RKO (cell line): Measurements from ENCODE around the gene CD247.

Experiments used
- DNase-seq: peaks from one replicate; pipeline ENCODE4 v3.0.0-alpha.2; 2016; ENCODE audit warnings: low spot score

CD247 gene

DNA sequence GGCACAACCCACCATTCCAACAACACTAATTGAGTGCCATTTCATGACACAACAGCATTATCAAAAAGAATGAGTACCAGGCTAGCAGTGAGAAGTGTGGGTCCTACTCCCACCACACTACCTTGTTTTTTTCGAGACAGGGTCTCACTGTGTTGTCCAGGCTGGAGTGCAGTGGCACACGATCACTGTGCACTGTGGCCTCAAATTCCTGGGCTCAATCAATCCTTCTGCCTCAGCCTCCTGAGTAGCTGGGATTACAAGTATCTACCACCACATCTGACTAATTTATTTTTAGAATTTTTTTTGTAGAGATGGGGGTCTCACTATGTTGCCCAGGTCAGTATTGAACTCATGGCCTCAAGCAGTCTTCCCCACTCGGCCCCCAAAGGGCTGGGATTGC is 30.7 kb downstream of the CD247 start:
- DNase-seq, result no peak

DNA sequence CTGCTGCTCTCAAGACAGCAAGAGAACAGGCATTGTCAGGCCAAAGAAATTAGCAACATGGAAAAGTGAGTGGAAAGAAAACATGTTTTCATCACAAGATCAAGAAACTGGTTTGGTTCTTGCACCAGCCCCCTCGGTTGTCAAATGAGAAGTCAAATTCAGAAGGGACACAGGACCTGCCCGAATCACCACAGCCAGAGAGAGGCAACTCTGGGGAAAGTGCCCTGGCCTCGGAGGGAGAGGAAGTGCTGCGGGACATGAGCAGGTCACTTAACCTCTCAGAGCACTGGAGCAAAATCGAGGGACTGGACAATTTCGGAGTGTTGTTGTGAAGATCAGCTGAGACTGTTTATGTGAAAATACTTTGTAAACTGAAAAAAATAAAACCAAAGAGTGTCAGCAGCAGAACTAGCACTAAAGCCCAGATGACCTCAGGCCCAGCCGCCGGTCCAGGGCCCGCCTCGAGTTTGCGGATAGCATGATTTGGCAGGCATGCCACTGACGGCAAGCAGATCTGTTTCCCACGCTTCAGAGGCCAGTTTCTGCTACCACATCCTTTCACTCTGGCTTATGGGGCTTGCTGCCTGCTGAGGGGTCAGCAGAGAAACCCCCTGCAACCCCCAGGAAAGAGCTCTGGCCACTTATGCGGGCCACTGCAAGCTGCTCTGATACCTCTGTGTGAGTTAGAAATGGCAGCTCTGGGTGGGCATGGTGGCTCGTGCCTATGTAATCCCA is 32.1 kb downstream of the CD247 start:
- no peak for DNase-seq

DNA sequence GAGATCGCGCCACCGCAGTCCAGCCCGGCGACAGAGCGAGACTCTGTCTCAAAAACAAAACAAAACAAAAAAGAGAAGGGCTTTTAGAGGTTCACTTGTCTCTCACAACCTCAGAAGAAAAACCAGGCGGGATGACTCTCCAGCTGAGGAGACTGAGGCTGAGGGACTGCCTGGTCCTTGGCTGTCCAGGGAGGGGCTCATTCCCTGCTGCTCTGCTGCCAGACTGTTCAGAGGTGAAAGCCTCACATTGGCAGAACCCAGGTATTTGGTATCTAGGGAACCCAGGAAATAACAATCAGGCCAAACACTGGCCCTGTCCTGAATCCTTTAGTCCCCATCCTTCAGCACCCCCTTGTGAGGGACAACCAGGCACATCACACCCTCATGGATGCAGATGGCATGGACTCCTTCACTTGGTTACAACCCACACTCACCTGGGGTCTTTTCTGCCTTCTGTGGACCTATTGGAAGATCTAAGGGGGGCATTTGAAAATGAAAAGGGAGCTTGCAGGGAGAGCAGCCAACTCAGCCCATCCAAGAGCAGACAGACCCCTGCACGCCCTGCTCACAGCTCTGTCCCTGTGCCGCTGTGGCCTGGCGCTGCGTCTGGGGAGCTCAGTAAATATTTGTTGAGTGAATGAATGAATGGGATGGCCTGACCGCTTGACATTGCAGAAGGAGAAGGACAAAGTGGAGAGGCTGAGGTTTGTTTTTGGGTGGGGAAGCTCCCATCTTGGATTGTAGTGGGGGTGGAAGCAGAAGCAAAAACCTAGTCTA is 33.4 kb downstream of the CD247 start:
- DNase-seq, result no peak

DNA sequence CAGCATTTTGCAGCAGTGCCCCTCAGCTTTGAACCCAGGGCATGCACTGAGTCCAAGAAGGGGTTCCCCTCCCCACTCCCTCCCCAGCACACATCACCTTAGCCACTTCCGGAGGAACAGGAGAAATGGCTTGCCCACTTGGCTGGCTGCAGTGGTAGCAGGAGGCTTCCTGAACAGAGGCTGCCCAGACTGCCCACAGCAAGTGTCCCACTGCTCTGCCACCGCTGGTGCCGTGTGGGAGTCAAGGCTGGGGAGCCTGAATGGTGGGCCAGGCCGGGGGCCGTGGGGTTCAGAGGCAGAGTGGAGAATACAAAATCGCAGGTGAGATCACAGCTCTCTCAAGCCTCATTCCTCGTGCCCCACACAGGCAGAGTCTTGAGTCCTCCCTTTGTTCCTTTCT is 34.5 kb downstream of the CD247 start:
- DNase-seq, result no peak

DNA sequence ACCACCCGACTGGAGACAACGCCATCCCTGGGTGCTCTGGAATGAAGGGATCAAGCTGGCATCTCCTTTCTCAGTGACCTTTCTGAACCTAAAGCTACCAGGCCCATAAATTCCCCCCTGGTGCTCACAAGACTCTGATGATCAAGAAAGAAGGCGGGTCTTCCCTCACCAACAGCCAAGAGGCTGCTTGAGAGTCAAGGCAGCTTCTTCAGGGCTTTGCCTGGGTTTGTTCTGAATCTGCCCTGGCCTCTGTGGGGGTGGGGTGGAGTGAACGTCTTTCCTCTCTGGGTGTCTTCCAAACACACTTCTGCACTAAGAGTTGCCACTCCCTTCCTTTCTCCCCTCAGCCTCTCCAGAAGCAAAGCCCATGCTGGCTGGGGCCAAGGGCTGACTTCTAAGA is 36.1 kb downstream of the CD247 start:
- DNase-seq, result no peak

DNA sequence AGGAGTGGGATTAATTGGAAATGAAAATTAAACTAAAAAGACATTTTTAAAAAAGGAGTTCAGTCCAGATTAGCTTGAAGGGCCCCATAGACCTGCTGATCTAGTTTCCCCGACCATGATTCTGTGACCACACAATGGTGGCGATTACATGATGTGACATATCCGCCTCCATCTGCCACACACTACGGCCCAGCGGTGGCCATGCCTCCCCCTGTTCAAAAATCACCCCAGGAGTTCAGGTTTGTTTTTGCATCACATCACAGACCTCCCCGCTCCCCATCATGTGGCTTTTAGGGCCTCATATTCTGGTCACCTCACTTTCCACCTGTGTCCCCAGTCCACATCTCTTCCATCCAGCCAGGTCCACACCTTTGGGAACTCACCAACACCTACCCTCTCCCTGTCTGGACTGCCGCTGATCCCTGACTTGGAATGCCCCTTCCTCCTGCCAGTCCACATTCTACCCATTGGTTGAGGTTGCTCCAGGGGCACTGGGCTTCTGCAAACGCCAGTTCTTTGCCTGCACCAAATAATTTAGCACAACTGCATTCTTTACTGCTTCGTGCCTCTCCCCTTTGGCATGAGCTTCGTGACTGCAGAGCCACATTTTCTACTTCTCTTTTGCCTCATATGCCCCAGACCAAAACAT is 38.9 kb downstream of the CD247 start:
- DNase-seq, result no peak

DNA sequence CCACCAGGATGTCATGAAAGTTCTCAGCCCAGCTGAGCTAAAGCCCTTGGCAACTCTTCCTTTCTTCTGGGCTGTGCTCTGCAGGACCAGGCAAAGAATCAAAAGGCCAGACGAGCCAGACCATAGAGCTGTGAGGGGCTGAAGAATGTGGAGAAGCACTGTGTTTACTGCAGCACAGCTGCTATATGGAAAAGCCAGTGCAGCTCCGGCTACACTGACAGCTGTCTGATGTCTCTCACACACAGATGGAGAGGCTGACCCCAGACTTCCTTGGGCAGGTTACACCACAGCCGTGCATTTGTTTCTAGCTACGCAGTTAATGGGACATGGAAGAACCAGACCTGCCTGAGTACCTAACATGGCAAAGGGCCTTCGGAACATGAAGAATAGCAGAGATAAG is 40.3 kb downstream of the CD247 start:
- DNase-seq, result no peak

DNA sequence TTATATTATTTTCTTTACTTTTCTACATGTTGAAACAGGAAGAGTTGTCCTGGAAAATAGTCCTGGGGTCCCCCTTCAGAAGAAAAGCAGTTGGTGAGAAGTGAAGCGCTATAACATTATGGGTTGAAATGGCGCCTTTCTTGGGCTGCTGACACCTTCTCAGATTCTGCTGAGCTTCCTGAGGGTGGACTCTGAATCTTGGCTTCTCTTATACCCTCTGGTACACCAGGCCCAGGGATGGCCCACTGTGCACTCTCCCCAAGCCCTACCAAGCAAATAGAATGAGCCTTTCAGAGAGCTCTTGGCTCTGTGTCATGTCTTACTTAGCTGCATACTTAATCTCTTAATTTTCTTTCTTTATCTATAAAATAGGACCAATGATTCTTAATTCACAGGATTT is 42.3 kb downstream of the CD247 start:
- no peak for DNase-seq

DNA sequence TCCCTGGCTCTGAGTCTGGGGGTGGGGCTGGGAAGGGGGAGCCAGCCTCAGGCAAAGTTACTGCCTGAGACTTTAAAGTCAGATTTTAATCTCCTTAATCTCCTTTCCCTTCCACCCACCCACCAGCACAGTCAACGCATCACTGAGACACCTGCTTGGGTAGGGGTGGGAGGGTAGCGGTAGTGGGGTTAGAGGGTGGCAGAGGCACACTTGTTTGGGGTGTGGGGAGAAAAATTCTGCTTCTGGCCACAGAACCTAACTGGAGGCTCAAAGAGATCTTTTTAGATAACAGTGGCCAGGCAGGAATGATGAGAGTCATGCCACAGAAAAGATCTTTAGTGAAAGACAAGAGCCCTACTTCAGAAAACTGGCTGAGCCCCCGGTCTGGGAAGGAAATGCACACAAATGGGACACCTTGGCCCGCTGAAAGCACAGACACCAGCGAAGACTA is 44.1 kb downstream of the CD247 start:
- no peak for DNase-seq

DNA sequence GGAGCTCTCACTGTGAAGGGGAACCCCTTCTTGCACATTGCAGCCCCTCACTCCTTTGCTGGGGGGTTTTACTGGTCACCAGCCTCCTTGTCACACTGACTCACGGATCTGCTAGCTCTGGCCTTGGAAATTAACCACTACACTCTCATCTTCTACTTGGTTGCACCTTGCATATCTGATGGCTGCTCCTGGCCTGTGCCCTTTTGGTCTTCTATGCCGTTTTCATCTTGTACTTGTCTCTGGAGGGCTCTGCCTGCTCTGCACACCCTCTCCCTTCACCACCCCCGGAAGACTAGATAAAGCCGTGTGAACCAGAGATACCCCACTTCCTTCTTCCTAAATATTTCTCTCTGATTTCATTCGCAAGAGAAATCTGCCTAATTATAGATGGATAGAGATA is 44.6 kb downstream of the CD247 start:
- DNase-seq, result no peak

DNA sequence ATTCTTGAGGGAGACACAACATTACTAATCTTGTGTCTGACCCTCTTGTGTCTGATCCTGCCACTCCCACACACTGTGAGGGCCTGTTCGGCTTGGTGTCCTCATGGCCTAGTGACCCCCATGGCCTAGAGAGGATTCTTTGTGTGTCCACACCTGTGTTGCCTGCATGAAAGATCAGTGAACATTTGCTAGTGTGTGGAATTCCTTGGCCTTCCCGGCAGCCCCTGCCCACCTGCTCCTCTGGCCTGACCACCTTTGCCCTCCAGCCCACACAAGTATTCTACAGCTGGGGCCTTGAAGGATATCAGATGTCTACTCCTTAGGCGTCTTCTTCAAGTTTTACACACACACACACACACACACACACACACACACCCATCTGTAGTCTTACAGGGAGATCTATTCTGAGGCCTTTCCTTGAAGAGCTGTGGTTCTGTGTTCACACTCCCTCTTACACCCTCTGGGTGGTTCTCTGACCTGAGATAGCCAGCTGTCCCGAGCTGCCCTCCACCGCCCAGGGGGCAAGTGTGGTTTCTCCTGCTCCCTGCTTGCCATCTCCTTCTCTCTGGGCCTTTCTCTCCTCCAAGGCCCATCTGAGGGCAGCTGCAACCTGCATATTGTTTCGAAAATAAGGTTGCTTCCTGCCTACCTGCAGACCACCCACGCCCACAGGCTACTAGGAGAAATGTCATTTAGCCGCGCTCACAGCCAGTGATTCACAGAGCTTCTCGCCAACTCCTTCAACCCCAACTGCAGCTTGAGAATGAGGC is 45.4 kb downstream of the CD247 start:
- DNase-seq, result no peak

DNA sequence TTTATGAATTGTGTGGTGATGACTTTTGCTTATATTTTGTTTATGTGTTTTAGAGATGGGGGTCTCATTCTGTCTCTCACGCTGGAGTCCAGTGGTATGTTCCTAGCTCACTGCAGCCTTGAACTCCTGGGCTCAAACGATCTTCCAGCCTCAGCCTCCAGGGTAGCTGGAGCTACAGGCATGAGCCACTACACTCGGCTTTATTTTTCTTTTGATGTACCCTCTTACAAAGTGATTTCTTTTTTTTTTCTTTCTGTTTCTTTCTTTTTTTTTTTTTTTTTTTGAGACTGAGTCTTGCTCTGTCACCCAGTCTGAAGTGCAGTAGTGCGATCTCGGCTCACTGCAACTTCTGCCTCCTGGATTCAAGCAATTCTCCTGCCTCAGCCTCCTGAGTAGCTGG is 46.8 kb downstream of the CD247 start:
- no peak for DNase-seq

DNA sequence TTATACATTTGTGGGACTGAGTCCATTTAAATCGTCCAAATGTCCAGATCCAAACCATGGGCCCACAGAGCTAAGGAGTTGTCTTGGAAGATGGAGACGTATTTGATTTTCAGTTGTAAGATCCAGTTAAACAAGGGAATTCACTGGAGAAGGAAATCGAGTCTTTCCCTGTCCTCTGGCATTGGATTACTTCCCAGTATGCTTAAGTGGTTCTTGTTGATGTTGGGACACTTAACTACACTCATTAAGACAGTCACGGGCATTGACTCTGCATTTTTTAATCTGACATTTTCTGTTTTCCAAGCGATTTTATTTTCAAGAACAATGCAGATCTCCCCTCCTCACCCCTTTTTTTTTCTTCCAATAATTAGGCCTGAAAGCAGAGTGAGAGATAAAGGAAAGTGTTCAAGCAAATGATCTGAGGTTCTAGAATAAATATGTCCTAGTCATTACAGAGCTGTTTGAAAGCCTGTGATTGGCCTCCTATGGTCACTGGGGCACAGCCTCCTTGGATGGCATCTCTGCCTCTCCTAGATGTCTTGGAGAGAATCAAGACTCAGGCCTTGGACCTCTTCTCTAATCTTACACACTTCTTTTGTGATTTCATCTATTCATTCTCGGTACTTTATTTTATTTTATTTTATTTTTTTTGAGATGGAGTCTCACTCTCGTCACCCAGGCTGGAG is 48.9 kb downstream of the CD247 start:
- no peak for DNase-seq

DNA sequence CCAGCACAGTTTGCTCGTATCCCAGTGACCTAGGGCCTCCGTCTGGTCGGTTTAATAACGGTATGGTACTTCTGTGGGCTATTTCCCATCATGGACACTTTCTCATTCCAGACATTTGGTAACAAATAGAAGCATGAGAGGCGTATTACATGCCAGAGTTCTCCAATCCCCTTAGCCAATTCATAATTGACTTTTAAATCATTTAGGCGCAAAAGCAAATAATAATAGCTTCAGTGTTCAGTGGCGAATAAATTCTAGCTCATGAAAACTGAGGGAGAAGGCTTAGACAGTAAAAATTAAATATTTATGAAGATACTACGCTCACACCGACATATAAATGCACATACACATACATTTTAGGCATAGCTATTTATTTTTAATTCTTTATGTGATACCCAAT is 50.6 kb downstream of the CD247 start:
- DNase-seq, result no peak

DNA sequence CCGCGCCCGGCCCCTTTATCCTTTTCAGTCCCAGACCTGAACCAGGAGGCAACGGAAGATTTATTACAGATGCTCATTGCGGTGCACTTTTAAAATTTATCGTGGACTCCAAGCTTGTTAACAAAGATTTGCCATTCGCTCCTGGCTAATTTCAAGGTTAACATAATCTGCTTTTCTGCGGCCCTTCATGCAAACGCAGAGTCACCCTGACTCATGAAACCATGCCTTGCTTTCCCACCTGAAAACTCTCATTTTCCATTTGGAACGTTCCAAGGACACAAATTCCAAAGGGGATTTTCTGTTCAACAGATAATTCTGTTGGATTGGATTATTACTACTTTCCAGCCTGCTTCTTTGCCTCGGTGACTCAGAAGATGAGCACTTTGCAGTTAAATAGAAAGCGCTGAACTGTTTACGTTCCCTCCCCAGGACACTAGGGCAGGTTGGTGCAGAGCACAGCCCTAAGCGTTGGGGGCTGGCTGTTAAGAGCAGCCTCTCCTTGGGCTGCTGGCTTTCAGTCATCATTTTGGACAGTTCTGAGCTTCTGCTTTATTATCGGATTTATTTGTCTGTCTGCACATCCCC is 51.1 kb downstream of the CD247 start:
- no peak for DNase-seq

DNA sequence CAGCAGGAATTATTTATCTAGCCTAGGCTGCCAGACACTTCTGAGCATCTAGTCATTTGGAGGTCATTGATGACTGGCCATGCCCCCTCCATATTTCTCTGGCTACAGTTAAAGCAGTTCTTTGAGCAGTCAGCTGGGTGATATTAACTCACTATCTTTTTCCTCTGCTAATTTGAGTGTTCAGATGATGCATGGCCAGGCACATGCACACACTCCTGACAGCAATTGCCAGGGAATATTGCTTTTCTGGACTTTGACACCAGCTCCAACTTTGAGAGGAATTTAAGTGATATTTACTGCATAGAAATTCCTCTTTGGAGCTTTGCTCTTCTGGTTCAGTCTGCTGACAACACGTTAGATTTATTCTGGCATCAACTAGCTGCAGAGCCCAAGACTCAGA is 52.6 kb downstream of the CD247 start:
- DNase-seq, result no peak

DNA sequence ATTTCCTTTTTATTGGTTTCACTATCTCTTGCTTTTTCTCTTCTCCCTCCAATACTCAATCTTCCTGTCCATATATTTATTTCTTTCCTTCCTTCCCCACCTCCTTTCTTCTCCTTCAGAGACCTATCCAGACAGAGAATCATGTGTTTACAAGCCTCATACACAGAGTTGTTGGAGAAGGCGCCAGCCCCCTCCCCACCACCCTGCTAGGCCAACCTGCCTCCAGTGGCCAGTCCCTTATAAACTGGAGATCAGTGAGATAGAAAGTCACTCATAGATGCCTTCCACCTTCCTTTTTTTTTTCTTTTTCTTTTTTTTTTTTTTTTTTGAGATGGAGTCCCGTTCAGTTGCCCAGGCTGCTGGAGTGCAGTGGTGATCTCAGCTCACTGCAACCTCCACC is 53.3 kb downstream of the CD247 start:
- DNase-seq, result no peak

DNA sequence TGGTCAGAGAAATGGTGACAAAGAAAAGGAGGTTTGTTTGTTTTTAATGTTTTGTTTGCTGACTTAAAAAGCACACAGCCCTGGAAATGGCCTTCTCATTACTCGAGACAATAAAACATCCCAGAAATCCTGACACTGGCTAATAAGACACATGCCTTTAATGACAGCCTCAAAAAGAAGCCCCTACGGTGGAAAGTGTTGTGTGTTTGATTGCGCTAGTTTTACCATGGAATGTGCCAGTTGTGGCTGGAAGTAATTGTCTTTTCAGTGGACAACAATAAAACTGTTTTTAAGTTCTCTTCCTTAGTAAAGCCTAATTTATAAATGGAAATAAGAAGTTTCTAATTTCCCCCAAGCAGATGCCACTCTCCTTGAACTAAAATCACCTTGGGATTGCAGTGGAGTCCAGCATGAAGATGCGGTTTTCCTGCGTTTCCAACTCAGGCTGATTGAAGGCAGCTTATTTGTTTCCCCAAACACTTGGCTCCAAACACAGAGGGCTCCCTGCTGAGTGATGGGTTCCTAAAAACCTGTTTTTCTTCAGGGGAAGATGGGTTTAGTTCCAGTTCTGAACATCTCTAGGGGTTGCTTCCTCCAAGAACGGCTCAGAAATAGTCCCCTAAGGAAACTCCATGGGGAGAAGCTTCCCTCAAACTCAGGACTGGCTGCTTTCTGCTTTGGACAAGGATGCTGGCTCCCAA is 54.3 kb downstream of the CD247 start:
- DNase-seq, result no peak

DNA sequence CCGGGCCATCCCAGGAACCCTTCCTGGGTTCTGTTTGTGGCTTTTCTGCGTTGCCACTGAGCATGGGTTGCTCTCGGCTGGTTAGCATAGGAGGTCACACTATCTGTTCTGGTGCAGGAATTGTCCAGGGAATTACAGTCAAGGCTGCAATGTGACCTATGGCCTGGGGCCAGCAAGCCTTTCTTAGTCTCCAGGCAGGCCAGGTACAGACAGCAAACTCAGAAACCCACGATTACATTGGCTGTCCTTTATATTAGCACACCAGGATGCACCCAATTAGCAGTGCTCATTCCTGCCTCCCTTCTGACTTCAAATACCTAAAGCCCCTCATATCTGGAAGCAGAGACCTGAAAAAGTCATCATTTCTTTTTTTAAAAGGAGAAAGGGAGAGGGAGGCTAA is 55.2 kb downstream of the CD247 start:
- DNase-seq, result no peak

DNA sequence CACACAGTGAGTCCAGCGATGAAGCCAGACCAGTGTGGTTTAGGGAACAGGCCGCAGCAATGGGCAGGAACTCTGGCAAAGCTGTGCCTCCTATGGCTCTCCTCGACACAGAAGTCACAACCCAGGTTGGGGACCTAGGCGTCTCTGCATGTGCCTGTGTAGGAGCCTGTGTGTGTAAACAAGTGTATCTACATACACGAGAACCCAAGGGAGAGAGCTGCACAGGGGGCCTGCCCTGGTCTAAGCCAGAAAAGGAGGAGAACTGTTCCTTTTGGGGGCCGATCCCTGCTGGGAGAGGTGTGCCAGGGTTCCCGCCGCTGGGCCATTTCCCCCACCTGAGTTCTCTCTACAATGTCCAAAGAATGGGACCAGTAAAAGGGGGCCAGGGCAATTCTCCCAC is 56.0 kb downstream of the CD247 start:
- no peak for DNase-seq

DNA sequence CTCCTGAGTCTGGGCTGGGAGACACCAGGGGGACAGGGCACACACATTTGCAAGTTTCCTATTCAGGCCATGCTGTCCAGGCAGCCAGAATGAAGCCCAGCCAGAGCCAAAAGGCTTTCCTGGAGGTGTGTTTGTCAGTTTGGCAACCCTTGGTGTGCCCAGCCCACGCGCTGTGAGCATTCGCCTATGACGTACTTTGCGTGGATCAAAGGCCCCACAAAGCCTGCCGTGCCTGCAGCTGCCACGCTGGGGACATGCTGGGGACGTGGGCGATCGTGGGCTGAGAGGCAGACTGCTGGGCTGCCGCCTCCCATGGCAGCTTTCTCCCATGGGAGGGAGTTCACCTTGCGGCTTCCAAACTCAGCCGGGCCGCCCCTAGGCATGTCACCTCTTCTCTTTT is 57.5 kb downstream of the CD247 start:
- no peak for DNase-seq
